Erythroblast (primary cell): ENCODE data around the gene GDPD2.

Source experiments
- GATA1 ChIP-seq: IDR thresholded peaks from 2 replicates; pipeline ENCODE4 v1.6.1; 2011; ENCODE audit warnings: low read depth, mild to moderate bottlenecking, control low read depth, low read length, moderate library complexity
- POLR2A ChIP-seq: IDR thresholded peaks from 2 replicates; pipeline ENCODE4 v1.6.1; 2011; ENCODE audit warnings: mild to moderate bottlenecking, low read length

DNA sequence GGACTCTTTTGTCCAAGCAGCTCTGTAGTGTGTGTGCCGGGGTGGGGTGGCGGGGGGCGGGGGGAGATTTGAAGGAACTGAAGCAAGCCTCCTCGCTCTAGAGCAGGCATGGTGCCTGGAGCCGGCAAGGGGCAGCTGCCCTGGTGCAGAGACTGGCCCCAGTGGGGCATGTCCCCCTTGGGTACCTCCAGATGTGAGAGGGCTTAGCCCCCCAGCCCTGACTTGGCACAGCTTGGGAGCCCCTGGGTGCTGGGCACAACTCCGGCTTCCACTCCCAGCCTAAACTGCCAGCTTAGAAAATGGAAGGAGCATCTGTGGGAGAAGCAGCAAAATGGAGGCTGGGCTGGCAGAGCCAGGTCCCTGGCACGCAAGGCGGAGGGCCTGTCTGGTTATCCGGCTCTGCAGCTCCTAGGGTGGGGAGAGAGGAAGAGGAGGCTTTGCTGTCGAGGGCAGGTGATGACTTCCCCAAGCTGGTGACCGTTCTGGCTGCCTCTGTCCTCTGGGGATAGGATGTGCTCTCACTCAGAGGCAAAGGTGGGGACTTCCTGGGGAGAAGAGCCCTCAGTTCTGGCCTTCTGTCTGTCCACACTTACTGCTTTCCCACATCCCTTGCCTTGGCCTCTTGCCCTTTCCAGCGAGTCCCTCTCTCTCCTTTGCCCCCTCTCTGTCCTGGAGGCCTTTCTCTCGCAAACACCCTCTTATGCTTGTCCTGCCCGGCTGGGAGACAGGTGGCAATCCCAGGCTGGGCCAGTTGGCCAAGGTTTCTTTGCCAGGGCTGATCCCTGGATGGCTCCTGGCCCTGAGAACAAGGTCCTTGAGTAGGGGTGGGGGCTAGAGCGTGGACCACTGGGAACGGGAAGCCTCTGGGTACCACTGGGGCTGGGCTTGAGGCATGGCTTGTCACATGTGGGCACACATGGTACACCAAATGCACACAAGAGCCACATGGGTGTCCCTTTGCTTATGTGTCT is 23.6 kb downstream of the GDPD2 start:
- no peak for TF ChIP-seq POLR2A
- TF ChIP-seq GATA1: no peak
